HG03565 (cell line): ENCODE measurements around the gene PRPF18.

Source experiments
- ATAC-seq: cut with Tn5 transposase; IDR thresholded peaks from one replicate; pipeline ENCODE4 v1.9.1; 2021; ENCODE audit warnings: mild to moderate bottlenecking, moderate library complexity; ENCODE audit not compliant: unreplicated experiment

Gene PRPF18

DNA sequence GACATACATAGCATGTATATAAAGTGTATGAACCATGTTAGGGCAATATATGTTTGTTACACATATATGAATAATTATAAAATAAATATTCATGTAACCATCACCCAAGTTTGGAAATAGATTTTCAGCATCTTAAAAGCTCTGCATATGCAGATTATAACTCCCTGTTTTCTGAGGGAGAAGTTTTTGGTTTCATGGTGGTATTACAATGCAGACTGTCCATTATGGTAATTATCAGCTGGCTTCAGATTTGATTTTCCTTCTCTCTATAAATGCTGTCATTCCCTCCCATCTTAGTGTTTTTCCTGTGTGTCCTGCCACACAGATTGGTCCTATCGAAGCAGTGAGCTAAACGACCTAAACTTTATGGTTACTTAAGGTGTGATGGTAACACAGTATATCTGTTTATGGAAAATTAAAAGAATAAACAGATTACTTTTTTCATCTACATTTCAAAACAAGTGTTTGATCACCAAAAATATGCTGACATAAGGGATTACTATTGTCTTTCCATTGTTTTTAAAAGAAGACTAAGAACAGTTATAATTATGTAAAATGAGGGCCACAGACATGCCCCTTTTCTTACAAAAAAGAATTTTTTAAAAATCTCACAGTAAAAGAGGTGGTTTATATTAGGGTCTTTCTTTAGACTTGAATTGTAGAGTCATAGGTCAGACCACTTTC lies 17.7 kb downstream of the PRPF18 start:
- ATAC-seq, result no peak

- ATAC-seq, result no peak
These were observed 21.6 kb downstream of the PRPF18 start for GRCh38 chr10:13608246-13608853.

DNA sequence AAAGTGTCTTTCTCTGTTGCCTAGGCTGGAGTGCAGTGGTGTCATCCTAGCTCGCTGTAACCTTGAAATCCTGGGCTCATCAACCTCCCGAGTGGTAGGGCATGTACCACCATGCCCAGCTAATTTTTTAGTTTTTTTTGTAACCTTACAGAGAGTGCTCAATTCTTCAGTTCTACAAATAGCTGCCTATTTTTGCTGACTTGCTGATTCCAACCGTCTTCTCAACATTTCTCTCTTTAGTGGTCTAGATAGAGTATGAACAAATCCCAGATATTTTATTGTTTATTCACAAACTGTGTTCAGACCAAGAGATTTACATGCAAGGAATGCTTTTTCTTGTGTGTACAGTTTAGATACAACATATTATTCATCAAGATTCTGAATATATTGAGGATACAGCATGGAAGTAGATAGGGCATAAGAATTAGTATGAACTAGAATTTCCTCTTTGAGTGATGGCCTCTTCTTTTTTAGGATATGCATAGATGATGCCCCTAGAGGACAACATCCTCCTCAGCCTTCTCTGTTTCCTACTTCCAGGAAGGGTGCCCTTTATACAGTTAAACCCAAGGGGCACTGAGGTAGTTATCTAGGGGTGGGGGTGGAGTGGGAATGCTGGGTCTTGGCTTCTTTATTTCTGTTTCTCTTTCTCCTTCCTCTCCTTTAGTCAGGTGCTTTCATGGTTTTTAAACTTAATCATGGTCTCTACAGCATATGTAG lies 26.0 kb downstream of the PRPF18 start:
- ATAC-seq, result no peak

DNA sequence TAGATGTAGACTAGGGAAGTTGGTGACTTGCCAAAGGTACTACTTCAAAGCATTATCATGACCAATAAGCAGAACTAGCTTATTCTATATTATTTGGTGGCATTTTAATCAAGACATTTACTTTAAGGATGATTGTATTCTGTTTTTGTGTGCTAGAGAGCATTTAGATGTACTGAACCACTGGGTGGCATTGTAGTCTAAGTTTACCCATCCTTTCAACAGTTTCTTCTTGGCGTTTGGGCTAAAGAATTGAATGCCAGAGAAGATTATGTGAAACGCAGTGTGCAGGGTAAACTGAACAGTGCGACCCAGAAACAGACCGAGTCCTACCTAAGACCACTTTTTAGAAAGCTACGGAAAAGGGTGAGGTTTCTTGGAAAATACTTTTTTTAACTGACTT lies 26.8 kb downstream of the PRPF18 start:
- no peak for ATAC-seq

DNA sequence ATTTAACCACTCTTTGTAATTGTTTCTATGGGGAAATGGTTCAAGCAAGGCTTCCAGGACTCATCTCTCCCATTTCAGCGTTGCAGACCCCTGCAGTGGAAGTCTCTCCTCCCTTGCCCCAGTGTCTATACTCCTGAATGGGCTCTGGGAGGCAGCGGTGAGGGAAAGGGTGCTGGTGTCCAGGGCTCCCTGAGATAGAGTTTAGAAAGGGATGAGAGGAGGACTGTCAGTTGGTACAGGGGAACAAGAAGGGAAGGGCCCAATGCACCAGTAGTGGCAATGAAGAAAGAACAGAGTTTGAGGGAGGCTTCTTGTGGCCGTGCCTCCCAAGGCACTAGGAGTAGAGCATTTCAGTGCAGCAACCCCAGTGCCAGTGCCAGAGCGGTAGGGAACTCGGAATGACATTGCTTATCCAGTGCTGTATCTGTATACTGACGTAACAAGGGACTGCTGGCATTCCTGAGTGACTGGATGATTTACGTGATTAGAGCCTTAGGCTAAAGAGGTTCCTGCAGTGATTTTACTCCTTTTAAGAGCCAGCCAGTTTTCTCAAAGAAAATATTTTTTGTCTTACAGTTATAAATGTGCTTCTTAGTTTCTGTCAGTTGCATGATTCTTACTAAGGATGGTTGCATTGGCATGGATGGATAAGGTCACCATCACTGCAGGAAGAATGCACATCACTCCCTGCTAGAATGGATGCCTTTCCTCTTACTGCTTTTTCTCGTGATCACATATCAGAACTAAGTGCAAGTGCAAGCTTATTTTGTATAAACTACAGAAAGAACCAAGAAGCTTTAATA lies 28.0 kb downstream of the PRPF18 start:
- no peak for ATAC-seq

GRCh38 chr10:13615650-13616300 lies 29.0 kb downstream of the PRPF18 start:
- ATAC-seq, result no peak

DNA sequence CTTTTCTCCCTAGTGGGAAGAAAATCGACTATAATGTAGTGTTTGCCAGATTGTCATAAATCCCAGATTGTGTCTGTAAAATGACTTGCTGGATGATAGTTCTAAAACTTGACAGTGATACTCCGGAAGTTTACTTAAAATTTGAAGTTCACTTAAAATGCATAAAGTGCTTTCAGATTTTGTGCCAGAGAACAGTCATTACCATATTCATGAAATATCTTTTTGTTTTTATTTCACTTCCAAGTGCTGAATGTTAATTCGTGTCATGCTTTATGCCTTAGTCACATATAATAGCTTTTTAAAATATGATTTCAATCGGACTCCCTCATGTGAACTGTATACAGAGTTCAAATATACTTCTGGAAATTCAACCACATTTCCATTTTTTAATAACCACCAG lies 30.4 kb downstream of the PRPF18 start:
- ATAC-seq, result no peak

DNA sequence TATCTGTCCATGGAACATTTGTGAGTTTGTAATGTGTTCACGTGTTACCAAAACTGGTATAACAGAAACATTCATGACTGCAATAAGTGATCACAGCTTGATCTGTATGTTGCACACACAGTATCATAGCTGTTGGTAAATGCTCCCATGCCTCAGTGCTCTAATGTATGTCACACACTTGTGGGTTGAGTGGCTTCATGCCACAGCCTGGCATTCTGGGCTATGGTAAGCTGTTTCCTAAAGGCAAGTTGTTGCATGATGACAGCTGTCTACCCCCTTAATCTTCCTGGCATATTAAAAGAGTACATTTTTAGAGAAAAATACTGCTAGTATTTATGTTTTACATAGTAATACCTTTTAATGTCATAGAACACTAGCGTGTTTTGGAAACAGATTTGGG lies 35.2 kb downstream of the PRPF18 start:
- ATAC-seq, result no peak

GRCh38 chr10:13624630-13625029 lies 37.9 kb downstream of the PRPF18 start:
- ATAC-seq, result no peak

- ATAC-seq, result no peak
These were observed 40.9 kb downstream of the PRPF18 start for GRCh38 chr10:13627459-13628310.

GRCh38 chr10:13628661-13629060 lies 41.9 kb downstream of the PRPF18 start:
- no peak for ATAC-seq

- no peak for ATAC-seq
These were observed 42.4 kb downstream of the PRPF18 start for GRCh38 chr10:13629116-13629515.

- ATAC-seq, result no peak
These were observed 43.5 kb downstream of the PRPF18 start for GRCh38 chr10:13630231-13630630.

GRCh38 chr10:13631594-13631993 lies 44.8 kb downstream of the PRPF18 start:
- no peak for ATAC-seq

GRCh38 chr10:13632440-13632839 lies 45.7 kb downstream of the PRPF18 start:
- ATAC-seq, result no peak

- ATAC-seq, result no peak
These were observed 46.2 kb downstream of the PRPF18 start for GRCh38 chr10:13632884-13633440.

DNA sequence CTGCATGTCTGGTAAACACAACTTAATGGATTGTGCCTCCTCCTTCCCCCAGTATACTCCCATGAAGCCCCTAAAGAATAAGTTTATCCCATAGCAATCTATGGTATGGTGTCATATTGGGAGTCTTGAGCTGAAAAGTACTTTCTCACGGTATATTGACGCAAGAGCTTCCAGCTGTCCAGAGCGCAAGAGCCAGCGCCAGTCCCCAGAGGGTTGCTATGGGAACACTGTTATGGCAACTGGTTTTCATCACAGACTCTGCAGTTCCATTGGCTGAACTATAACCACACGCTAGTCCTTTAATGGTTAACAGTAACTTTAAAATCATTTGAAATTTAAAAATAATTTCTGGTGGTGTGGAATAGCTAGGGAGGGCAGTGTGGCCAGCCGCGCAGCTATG lies 46.9 kb downstream of the PRPF18 start:
- no peak for ATAC-seq

DNA sequence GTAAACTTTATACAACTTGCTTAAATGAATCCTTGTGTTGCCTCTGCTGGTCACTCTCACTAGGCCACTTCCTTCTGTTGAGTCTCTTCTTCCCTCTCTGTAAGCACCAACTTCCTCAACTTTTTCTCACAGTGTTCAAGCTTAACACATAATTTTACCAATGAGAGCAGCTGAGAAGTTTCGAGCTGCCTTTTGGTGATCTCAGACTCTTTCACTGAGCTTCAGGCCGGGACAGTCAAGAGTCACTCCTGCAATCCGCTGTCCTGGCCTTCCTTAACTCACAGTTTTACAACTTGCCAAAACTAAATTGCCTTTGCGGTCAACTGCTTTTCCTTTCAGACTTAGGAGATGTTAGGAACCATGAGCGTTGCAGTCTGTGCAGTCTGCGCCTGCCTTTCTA lies 47.4 kb downstream of the PRPF18 start:
- no peak for ATAC-seq

DNA sequence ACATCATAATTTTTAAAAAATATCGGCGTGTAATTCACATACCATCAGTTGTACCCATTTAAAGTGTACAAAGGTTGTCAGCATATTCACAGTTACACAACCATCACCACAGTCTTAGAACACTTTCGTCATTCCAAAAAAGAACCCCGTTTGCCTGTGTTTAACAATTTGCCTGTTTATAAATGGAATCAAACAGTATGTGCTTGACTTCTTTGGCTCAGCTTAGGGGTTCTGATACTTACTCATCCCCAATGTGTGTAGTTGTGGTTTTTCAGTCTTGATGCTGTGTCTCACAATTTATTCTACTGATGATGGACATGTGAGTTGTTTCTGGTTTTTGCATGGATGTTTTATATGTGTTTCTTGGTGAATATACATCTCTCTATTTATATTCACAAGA lies 50.0 kb downstream of the PRPF18 start:
- no peak for ATAC-seq
